Neural cell (in vitro differentiated cells): ENCODE measurements around the gene IPO11.

Experiments used
- CTCF ChIP-seq: fragments of 450-650 bp; IDR thresholded peaks from 2 replicates; pipeline ENCODE4 v1.5.1; 2014; ENCODE audit warnings: antibody characterized with exemption, mild to moderate bottlenecking, moderate library complexity; ENCODE audit not compliant: poor library complexity, severe bottlenecking
- EZH2 ChIP-seq: fragments of 200-600, 300-800 bp; shearing (Covaris generic), sonication (generic); IDR thresholded peaks from 2 replicates; pipeline ENCODE4 v1.6.1; 2014; ENCODE audit warnings: antibody characterized with exemption, low read length, borderline replicate concordance, mild to moderate bottlenecking; ENCODE audit not compliant: insufficient read depth, poor library complexity, severe bottlenecking
- POLR2AphosphoS5 ChIP-seq: IDR thresholded peaks from 2 replicates; pipeline ENCODE4 v1.6.1; 2012

GRCh38 chr5:62561896-62562295, 149.3 kb downstream of the IPO11 start:
- TF ChIP-seq CTCF (no peak), POLR2AphosphoS5 (no peak), EZH2 (no peak)
